Measurements from ENCODE around the gene APOA5.

DNA sequence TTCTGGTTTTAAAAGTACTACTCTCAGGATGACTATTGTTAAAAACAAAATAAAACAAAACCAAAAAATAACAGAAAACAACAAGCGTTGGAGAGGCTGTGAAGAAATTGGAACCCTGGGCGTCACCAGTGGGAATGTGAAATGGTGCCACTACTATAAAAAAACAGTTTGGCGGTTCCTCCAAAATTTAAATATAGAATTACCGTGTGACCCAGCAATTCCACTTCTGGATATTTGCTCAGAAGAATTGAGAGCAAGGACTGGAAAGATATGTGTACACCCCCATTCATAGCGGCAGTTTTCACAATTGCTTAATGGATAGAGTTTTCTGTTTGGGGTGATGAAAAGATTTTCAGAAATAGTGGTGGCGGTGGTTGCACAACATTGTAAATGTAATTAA, 22.8 kb upstream of the APOA5 start:
- no peak for TF ChIP-seq EZH2 (IDR thresholded peaks at IDR 0.05; ENCODE audit: low read length, unreplicated experiment)
- TF ChIP-seq, protein P1, sequence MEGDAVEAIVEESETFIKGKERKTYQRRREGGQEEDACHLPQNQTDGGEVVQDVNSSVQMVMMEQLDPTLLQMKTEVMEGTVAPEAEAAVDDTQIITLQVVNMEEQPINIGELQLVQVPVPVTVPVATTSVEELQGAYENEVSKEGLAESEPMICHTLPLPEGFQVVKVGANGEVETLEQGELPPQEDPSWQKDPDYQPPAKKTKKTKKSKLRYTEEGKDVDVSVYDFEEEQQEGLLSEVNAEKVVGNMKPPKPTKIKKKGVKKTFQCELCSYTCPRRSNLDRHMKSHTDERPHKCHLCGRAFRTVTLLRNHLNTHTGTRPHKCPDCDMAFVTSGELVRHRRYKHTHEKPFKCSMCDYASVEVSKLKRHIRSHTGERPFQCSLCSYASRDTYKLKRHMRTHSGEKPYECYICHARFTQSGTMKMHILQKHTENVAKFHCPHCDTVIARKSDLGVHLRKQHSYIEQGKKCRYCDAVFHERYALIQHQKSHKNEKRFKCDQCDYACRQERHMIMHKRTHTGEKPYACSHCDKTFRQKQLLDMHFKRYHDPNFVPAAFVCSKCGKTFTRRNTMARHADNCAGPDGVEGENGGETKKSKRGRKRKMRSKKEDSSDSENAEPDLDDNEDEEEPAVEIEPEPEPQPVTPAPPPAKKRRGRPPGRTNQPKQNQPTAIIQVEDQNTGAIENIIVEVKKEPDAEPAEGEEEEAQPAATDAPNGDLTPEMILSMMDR (conservative IDR thresholded peaks at IDR 0.05; ENCODE audit: low read depth, low read length) = no peak
- TF ChIP-seq EZH2phosphoT487 (IDR thresholded peaks at IDR 0.05; ENCODE audit: borderline replicate concordance, low read length) = no peak

Measured in PC-3 (cell line).